Memory B cell (primary cell): Measurements from ENCODE around the gene TRANK1.

Source experiments
- ATAC-seq: fragments of 150-1000 bp; cut with Tn5 transposase; 2 replicates; pipeline ENCODE4 v1.10.0; 2021; ENCODE audit warnings: low read depth, mild to moderate bottlenecking, moderate library complexity
- DNase-seq, 2 donors: peaks; one replicate each; pipeline ENCODE4 v3.0.0; 2022; ENCODE audit warnings: low spot score in 2 of 2
- H3K27ac Mint-ChIP-seq: one replicate; pipeline ENCODE4 v1.8.0; 2022; ENCODE audit warnings: mild to moderate bottlenecking, moderate library complexity, mixed read lengths
- H3K27me3 Mint-ChIP-seq: one replicate; pipeline ENCODE4 v1.8.0; 2022; ENCODE audit warnings: mixed read lengths
- H3K36me3 Mint-ChIP-seq: one replicate; pipeline ENCODE4 v1.8.0; 2022; ENCODE audit warnings: mild to moderate bottlenecking, mixed read lengths
- H3K4me1 Mint-ChIP-seq: one replicate; pipeline ENCODE4 v1.8.0; 2022; ENCODE audit warnings: mixed read lengths
- H3K4me3 Mint-ChIP-seq: one replicate; pipeline ENCODE4 v1.8.0; 2022; ENCODE audit warnings: mild to moderate bottlenecking, moderate library complexity, mixed read lengths
- H3K9me3 Mint-ChIP-seq: one replicate; pipeline ENCODE4 v1.8.0; 2022; ENCODE audit warnings: mixed read lengths

The TRANK1 gene

GRCh38 chr3:36784138-36784635, 160.7 kb downstream of the TRANK1 start:
- ATAC-seq (no peak), DNase-seq (no peak)
- Mint-ChIP-seq H3K9me3 (no peaks in the 10 kb centered on the region), H3K36me3 (peaks cover 2% of the 10 kb centered on the region), H3K4me1 (peaks cover 2% of the 10 kb centered on the region), H3K27me3 (peaks cover 2% of the 10 kb centered on the region), H3K27ac (no peak overlapping the region), H3K4me3 (no peak overlapping the region)

GRCh38 chr3:36777424-36778218, 167.2 kb downstream of the TRANK1 start:
- H3K36me3 Mint-ChIP-seq, result peaks cover 2% of the 10 kb centered on the region
- DNase-seq, result no peak
- no peak overlapping the region for H3K27ac Mint-ChIP-seq
- no peak for ATAC-seq
- no peaks in the 10 kb centered on the region for H3K4me1 Mint-ChIP-seq
- no peak overlapping the region for H3K4me3 Mint-ChIP-seq
- no peaks in the 10 kb centered on the region for H3K9me3 Mint-ChIP-seq
- peaks cover 3% of the 10 kb centered on the region for H3K27me3 Mint-ChIP-seq
